ENCODE measurements around the gene DLG4. TPM values are rescaled to one million over a fixed set of nuclear protein-coding genes. Genes with fewer than 3 reads are reported as not detected.
"Not testable (repeated sequence)": the region's sequence is repeated elsewhere in the genome, so short reads cannot be mapped to it uniquely, and the experiment has no call there.

DLG4 gene
- total and polyA plus RNA-seq, 7 donors: 1.6 to 27.4 (median 14.6) TPM

- no peaks in the 10 kb centered on the region for H3K27me3 ChIP-seq
- no peaks in the 10 kb centered on the region for H3K9me3 ChIP-seq
- H3K36me3 ChIP-seq: peaks cover 14 to 30% (median 23%) of the 10 kb centered on the region in 4 donors
- TF ChIP-seq POLR2AphosphoS5 (IDR thresholded peaks at IDR 0.05) (no peak), EP300 (IDR thresholded peaks at IDR 0.05) (no peak), POLR2A (IDR thresholded peaks at IDR 0.05) (no peak)
- TF ChIP-seq, protein P1, sequence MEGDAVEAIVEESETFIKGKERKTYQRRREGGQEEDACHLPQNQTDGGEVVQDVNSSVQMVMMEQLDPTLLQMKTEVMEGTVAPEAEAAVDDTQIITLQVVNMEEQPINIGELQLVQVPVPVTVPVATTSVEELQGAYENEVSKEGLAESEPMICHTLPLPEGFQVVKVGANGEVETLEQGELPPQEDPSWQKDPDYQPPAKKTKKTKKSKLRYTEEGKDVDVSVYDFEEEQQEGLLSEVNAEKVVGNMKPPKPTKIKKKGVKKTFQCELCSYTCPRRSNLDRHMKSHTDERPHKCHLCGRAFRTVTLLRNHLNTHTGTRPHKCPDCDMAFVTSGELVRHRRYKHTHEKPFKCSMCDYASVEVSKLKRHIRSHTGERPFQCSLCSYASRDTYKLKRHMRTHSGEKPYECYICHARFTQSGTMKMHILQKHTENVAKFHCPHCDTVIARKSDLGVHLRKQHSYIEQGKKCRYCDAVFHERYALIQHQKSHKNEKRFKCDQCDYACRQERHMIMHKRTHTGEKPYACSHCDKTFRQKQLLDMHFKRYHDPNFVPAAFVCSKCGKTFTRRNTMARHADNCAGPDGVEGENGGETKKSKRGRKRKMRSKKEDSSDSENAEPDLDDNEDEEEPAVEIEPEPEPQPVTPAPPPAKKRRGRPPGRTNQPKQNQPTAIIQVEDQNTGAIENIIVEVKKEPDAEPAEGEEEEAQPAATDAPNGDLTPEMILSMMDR (IDR thresholded peaks at IDR 0.05): no peak
- peaks cover 0 to 43% (median 35%) of the 10 kb centered on the region in 4 donors for H3K4me1 ChIP-seq
- DNase-seq: no peak
- H3K27ac ChIP-seq: peak overlapping the region in 3 of 4 donors; percentile 97 to 99 (median 98)
- peak overlapping the region; percentile 79 to 99 (median 88) for H3K4me3 ChIP-seq
- 75 to 80% methylated on average over 7 of the region's 7 CpGs for WGBS, 2 donors
- intact Hi-C loops (cut with DNase I): loop anchor here (2.0 to 10.0 kb wide), 2 partner anchors 47 to 315 kb away; partner anchors contain the start of gene SENP3
Observed at GRCh38 chr17:7249830-7250229, 30.2 kb upstream of the DLG4 start.

GRCh38 chr17:7249214-7249613 lies 29.6 kb upstream of the DLG4 start:
- no peak for DNase-seq
- Histone ChIP-seq H3K4me1 (peaks cover 0 to 43% (median 35%) of the 10 kb centered on the region in 4 donors), H3K27ac (no peak overlapping the region), H3K27me3 (no peaks in the 10 kb centered on the region), H3K9me3 (no peaks in the 10 kb centered on the region), H3K36me3 (peaks cover 15 to 30% (median 21%) of the 10 kb centered on the region in 4 donors), H3K4me3 (no peak overlapping the region)
- 90% methylated on average over 6 of the region's 6 CpGs for WGBS, 2 donors
- intact Hi-C loops (cut with DNase I): no loop called here
- TF ChIP-seq, protein P1 (IDR thresholded peaks at IDR 0.05): no peak
- TF ChIP-seq EP300 (IDR thresholded peaks at IDR 0.05) (no peak), POLR2AphosphoS5 (IDR thresholded peaks at IDR 0.05) (no peak), POLR2A (IDR thresholded peaks at IDR 0.05) (no peak)

GRCh38 chr17:7248796-7249195 lies 29.2 kb upstream of the DLG4 start:
- no peak overlapping the region for H3K27ac ChIP-seq
- H3K27me3 ChIP-seq: no peaks in the 10 kb centered on the region
- TF ChIP-seq POLR2A (IDR thresholded peaks at IDR 0.05) (no peak), POLR2AphosphoS5 (IDR thresholded peaks at IDR 0.05) (no peak), EP300 (IDR thresholded peaks at IDR 0.05) (no peak)
- TF ChIP-seq, protein P1 (IDR thresholded peaks at IDR 0.05): no peak
- peaks cover 15 to 32% (median 25%) of the 10 kb centered on the region in 4 donors for H3K36me3 ChIP-seq
- 69 to 80% methylated on average over 4 of the region's 4 CpGs for WGBS, 2 donors
- peaks cover 0 to 43% (median 38%) of the 10 kb centered on the region in 4 donors for H3K4me1 ChIP-seq
- no peaks in the 10 kb centered on the region for H3K9me3 ChIP-seq
- intact Hi-C loops (cut with DNase I): no loop called here
- no peak for DNase-seq
- no peak overlapping the region for H3K4me3 ChIP-seq

DNA sequence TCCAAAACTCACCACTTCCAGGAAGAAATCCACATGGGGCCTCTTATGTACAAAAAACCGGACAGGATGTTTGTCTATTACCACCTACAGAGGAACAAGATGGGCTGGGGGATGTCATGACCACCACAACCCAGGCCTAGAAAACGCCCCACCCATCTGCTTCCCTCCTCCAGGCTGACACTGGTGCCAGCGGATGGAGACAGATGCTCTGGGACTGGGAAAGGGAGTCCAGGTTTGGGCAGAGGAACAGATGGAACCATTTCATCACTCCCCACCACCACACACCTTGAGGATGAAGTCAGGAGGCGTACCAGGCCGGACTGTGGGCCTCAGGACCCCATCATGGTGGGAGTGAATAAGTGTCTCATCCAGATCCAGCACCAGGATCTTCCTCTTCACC lies 27.1 kb upstream of the DLG4 start:
- Histone ChIP-seq H3K4me3 (no peak overlapping the region), H3K9me3 (no peaks in the 10 kb centered on the region), H3K27ac (no peak overlapping the region), H3K4me1 (peaks cover 0 to 39% (median 36%) of the 10 kb centered on the region in 4 donors), H3K27me3 (no peaks in the 10 kb centered on the region), H3K36me3 (peaks cover 15 to 35% (median 25%) of the 10 kb centered on the region in 4 donors)
- no peak for DNase-seq
- intact Hi-C loops (cut with DNase I): no loop called here
- no peak for TF ChIP-seq POLR2AphosphoS5 (IDR thresholded peaks at IDR 0.05)
- no peak for TF ChIP-seq POLR2A (IDR thresholded peaks at IDR 0.05)
- TF ChIP-seq EP300 (IDR thresholded peaks at IDR 0.05): no peak
- TF ChIP-seq, protein P1 (IDR thresholded peaks at IDR 0.05): no peak
- WGBS, 2 donors: 91 to 94% methylated on average over 5 of the region's 5 CpGs

DNA sequence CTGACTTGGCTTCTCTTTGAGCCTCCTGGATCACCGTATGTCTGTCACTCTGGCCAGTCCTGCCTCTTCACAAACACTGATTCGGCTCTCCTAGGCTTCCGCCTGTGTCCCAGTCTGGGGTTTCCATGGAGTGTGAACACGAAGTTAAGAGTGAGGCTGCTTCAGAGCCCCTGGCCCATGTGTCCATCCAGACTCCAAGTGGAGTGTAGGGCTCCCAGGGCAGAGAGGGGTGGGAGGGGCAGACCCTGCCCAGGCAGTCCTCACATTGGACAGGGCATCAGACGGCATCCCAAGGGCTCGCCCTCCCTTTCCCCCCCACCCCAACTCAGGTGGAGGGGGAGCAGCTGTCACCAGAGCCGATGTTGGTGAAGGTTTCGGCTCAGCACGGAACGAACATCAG lies 24.2 kb upstream of the DLG4 start:
- peak overlapping the region; percentile 96 to 99 (median 98) for H3K27ac ChIP-seq
- H3K4me3 ChIP-seq: not testable (repeated sequence)

More for the DNA sequence above, 24.2 kb upstream of the DLG4 start:
- WGBS, 2 donors: 76 to 87% methylated on average over 10 of the region's 10 CpGs
- peaks cover 0 to 34% (median 34%) of the 10 kb centered on the region in 4 donors for H3K4me1 ChIP-seq
- intact Hi-C loops (cut with DNase I): loop anchor here (5.0 kb wide), 3 partner anchors 63 to 598 kb away; partner anchors contain the start of genes EIF5A and TMEM256
- peaks cover 20 to 49% (median 31%) of the 10 kb centered on the region in 4 donors for H3K36me3 ChIP-seq
- DNase-seq: peak; percentile 61
- not testable (repeated sequence) for H3K9me3 ChIP-seq, H3K27me3 ChIP-seq
